Central memory CD8-positive, alpha-beta T cell (primary cell): ENCODE results near the gene DPRX.
"Not testable (repeated sequence)": the region's sequence is repeated elsewhere in the genome, so short reads cannot be mapped to it uniquely, and the experiment has no call there.

Experiments used
- ATAC-seq: fragments of 150-1000 bp; cut with Tn5 transposase; replicated peaks from 2 replicates; pipeline ENCODE4 v1.10.0; 2022; ENCODE audit warnings: mild to moderate bottlenecking, moderate FRiP score, moderate number of reproducible peaks; ENCODE audit not compliant: poor library complexity, severe bottlenecking; ENCODE audit errors: extremely low read depth
- DNase-seq, 2 donors: peaks; one replicate each; pipeline ENCODE4 v3.0.0; 2021; ENCODE audit warnings: low spot score in 2 of 2
- H3K27ac Mint-ChIP-seq: one replicate; pipeline ENCODE4 v1.8.0; 2022; ENCODE audit warnings: low read depth, mild to moderate bottlenecking, moderate library complexity, mixed read lengths
- H3K27me3 Mint-ChIP-seq: one replicate; pipeline ENCODE4 v1.8.0; 2022; ENCODE audit warnings: mixed read lengths
- H3K36me3 Mint-ChIP-seq: one replicate; pipeline ENCODE4 v1.8.0; 2022; ENCODE audit warnings: mild to moderate bottlenecking, moderate library complexity, mixed read lengths; ENCODE audit not compliant: insufficient read depth
- H3K4me1 Mint-ChIP-seq: one replicate; pipeline ENCODE4 v1.8.0; 2022; ENCODE audit warnings: mixed read lengths
- H3K4me3 Mint-ChIP-seq: one replicate; pipeline ENCODE4 v1.8.0; 2022; ENCODE audit warnings: mild to moderate bottlenecking, moderate library complexity, mixed read lengths
- H3K9me3 Mint-ChIP-seq: one replicate; pipeline ENCODE4 v1.8.0; 2022; ENCODE audit warnings: mixed read lengths

DPRX gene

DNA sequence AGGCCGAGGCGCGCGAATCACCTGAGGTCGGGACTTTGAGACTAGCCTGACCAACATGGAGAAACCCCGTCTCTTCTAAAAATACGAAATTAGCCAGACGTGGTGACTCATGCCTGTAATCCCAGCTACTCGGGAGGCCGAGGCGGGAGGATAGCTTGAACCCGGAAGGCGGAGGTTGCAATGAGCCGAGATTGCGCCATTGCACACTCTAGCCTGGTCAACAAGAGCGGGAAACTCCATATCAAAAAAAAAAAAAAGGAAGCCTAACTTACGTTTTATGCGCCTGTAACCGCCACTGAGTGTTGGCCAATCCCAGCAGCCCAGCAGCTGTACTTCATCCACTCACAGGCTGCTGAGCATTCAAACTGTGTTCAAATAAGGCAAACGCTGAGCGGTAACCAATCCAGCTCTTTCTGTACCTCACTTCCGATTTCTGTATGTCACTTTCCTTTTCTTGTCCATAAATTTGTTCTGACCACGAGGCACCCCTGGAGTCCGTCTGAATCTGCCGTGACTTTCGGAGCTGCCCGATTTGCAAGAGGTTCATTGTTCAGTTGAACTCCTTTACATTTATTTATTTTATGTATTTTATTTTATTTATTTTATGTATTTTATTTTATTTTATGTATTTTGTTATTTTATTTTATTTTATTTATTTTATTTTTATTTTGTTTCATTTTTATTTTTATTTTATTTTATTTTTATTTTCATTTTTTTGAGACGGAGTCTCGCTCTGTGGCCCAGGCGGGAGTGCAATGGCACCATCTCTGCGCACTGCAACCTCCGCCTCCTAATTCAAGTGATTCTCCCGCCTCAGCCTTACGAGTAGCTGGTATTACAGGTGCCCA is 18.2 kb downstream of the DPRX start:
- no peak for ATAC-seq
- no peaks in the 10 kb centered on the region for H3K36me3 Mint-ChIP-seq
- peaks cover 2% of the 10 kb centered on the region for H3K9me3 Mint-ChIP-seq

DNA sequence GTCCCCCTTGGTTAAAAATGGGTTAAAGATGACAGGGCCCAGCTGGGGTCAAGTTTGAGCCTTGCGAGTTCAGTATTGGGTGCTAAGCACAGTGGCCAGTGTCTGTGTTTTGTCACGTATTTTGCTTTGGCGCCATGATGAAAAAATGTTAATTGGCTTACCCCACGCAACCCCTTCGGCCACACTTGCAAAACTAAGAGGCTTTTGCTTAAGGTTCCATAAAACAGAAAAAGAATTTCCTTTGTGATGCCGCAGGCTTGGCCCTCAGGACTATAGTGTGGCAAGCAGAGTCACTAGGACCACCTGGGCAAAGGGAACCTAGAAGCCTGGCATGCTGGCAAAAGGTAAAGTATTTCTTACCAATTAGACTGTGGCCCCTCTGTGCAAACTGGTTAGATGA is 20.7 kb downstream of the DPRX start:
- no peak for DNase-seq

More for the DNA sequence above, 18.2 kb downstream of the DPRX start:
- no peak for DNase-seq
- no peaks in the 10 kb centered on the region for H3K4me1 Mint-ChIP-seq
- H3K27me3 Mint-ChIP-seq = no peaks in the 10 kb centered on the region
- no peak overlapping the region for H3K4me3 Mint-ChIP-seq
- H3K27ac Mint-ChIP-seq = no peak overlapping the region

GRCh38 chr19:53655042-53655665 is 23.4 kb downstream of the DPRX start:
- H3K4me3 Mint-ChIP-seq = no peak overlapping the region
- H3K27ac Mint-ChIP-seq = no peak overlapping the region
- no peaks in the 10 kb centered on the region for H3K36me3 Mint-ChIP-seq
- peaks cover 6% of the 10 kb centered on the region for H3K9me3 Mint-ChIP-seq
- DNase-seq = no peak
- no peaks in the 10 kb centered on the region for H3K27me3 Mint-ChIP-seq
- ATAC-seq = no peak
- H3K4me1 Mint-ChIP-seq = peaks cover 4% of the 10 kb centered on the region

More for the DNA sequence above, 20.7 kb downstream of the DPRX start:
- Mint-ChIP-seq H3K4me3 (no peak overlapping the region), H3K36me3 (no peaks in the 10 kb centered on the region), H3K27ac (no peak overlapping the region), H3K4me1 (no peaks in the 10 kb centered on the region), H3K27me3 (no peaks in the 10 kb centered on the region), H3K9me3 (peaks cover 6% of the 10 kb centered on the region)
- ATAC-seq = no peak

GRCh38 chr19:53657330-53657729 is 25.5 kb downstream of the DPRX start:
- ATAC-seq (no peak), DNase-seq (no peak)
- peaks cover 14% of the 10 kb centered on the region for H3K9me3 Mint-ChIP-seq
- H3K27ac Mint-ChIP-seq = no peak overlapping the region
- H3K36me3 Mint-ChIP-seq = no peaks in the 10 kb centered on the region
- no peak overlapping the region for H3K4me3 Mint-ChIP-seq
- H3K27me3 Mint-ChIP-seq = peaks cover 8% of the 10 kb centered on the region
- peaks cover 4% of the 10 kb centered on the region for H3K4me1 Mint-ChIP-seq

DNA sequence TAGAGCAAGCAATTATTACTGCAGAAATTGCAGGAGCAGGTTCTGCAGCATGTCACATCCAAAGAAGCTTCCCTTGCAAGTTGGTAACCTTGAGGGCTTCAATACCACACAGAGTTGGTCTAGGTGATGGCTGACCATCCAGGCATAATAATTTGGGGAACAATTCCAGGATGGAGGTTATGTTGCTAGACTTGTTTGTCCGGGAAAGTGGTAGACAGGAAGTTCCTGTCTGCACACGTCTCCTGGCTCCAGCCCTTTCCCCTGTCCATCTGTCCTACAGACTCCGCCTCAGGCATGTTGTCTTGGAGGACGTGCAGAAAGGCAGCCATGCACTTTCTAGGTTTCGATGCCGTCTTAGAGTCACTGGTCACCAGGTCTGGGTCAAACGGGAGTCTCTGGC is 26.0 kb downstream of the DPRX start:
- Mint-ChIP-seq H3K27ac (no peak overlapping the region), H3K4me3 (no peak overlapping the region), H3K9me3 (peaks cover 16% of the 10 kb centered on the region), H3K4me1 (peaks cover 4% of the 10 kb centered on the region), H3K27me3 (peaks cover 10% of the 10 kb centered on the region), H3K36me3 (no peaks in the 10 kb centered on the region)
- DNase-seq = no peak
- no peak for ATAC-seq

DNA sequence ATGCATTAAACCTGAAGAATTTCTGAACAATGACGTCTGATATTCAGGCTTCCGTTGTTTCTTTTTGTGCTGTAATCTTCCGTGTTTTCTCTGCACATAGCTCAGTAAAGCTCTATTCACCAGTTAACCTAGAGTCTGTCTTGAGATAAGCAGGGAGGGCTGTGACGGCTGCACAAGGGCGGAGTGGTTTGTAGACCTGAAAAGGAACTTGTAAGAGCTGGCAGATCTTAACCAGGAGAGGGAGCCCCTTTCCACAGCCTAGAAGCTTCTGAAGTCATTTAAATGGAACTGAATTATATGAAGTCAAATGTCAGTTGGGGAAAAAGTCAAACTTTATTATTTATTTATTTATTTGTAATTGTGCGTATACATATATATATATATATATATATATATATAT is 27.5 kb downstream of the DPRX start:
- DNase-seq = no peak
- H3K27ac Mint-ChIP-seq = no peak overlapping the region

GRCh38 chr19:53660584-53660983 is 28.8 kb downstream of the DPRX start:
- H3K27ac Mint-ChIP-seq = no peak overlapping the region
- peaks cover 10% of the 10 kb centered on the region for H3K9me3 Mint-ChIP-seq

More for the DNA sequence above, 27.5 kb downstream of the DPRX start:
- H3K4me1 Mint-ChIP-seq = peaks cover 4% of the 10 kb centered on the region
- ATAC-seq = no peak
- no peaks in the 10 kb centered on the region for H3K36me3 Mint-ChIP-seq
- no peak overlapping the region for H3K4me3 Mint-ChIP-seq
- peaks cover 10% of the 10 kb centered on the region for H3K27me3 Mint-ChIP-seq
- H3K9me3 Mint-ChIP-seq = peaks cover 16% of the 10 kb centered on the region

DNA sequence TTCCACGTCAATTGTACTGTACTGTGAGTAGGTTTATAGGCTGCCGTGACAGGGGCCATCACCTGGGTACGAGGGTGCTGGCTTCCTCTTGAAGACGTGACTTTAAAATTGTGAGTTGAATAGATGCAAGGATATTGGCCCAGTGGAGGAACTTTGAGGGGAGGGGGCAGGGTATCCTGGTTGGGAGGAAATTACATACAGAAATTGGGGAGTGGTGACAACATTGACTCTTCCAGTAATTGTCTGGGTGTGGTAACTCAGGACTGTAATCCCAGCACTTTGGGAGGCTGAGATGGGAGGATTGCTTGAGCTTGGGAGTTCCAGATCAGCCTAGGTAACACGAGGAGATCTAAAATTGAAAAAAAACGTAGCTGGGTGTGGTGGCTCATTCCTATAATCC is 30.4 kb downstream of the DPRX start:
- peaks cover 4% of the 10 kb centered on the region for H3K4me1 Mint-ChIP-seq

More at GRCh38 chr19:53660584-53660983, 28.8 kb downstream of the DPRX start:
- ATAC-seq (no peak), DNase-seq (no peak)
- Mint-ChIP-seq H3K27me3 (peaks cover 10% of the 10 kb centered on the region), H3K36me3 (no peaks in the 10 kb centered on the region), H3K4me1 (peaks cover 4% of the 10 kb centered on the region), H3K4me3 (no peak overlapping the region)

GRCh38 chr19:53664152-53664551 is 32.4 kb downstream of the DPRX start:
- no peak for ATAC-seq
- H3K27me3 Mint-ChIP-seq = peaks cover 10% of the 10 kb centered on the region
- no peak for DNase-seq
- H3K4me1 Mint-ChIP-seq = no peaks in the 10 kb centered on the region
- H3K27ac Mint-ChIP-seq = no peak overlapping the region
- no peak overlapping the region for H3K4me3 Mint-ChIP-seq
- no peaks in the 10 kb centered on the region for H3K36me3 Mint-ChIP-seq
- H3K9me3 Mint-ChIP-seq = peaks cover 10% of the 10 kb centered on the region

More for the DNA sequence above, 30.4 kb downstream of the DPRX start:
- H3K9me3 Mint-ChIP-seq = peaks cover 10% of the 10 kb centered on the region
- ATAC-seq (no peak), DNase-seq (no peak)
- no peak overlapping the region for H3K4me3 Mint-ChIP-seq
- H3K27ac Mint-ChIP-seq = no peak overlapping the region
- peaks cover 10% of the 10 kb centered on the region for H3K27me3 Mint-ChIP-seq
- no peaks in the 10 kb centered on the region for H3K36me3 Mint-ChIP-seq

GRCh38 chr19:53664760-53665159 is 33.0 kb downstream of the DPRX start:
- H3K9me3 Mint-ChIP-seq = peaks cover 10% of the 10 kb centered on the region
- H3K27me3 Mint-ChIP-seq = peaks cover 10% of the 10 kb centered on the region
- no peaks in the 10 kb centered on the region for H3K4me1 Mint-ChIP-seq
- no peak overlapping the region for H3K4me3 Mint-ChIP-seq
- ATAC-seq (no peak), DNase-seq (no peak)
- H3K27ac Mint-ChIP-seq = no peak overlapping the region
- no peaks in the 10 kb centered on the region for H3K36me3 Mint-ChIP-seq

DNA sequence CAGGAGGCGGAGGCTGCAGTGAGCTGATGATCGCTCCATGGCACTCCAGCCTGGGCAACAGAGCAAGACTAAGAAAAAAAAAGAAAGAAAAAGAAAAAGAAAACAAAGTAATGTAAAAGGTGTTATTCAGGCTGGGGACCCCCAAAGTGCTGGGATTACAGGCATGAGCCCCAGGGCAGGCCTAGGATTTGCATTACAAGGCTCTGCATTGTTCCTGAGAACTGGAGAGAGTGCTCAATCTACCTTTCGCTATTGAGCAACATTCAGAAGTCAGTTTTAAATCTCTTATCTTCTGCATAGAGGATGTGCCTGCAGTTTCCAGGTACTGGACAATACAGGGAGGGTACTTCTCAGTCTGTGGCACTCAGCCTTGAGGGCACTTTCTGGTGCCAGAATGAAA is 34.5 kb downstream of the DPRX start:
- H3K27ac Mint-ChIP-seq, H3K36me3 Mint-ChIP-seq, H3K4me3 Mint-ChIP-seq, H3K4me1 Mint-ChIP-seq, H3K9me3 Mint-ChIP-seq, DNase-seq, ATAC-seq, H3K27me3 Mint-ChIP-seq: not testable (repeated sequence)

- H3K27ac Mint-ChIP-seq, H3K4me3 Mint-ChIP-seq, ATAC-seq, H3K4me1 Mint-ChIP-seq, H3K27me3 Mint-ChIP-seq, DNase-seq, H3K9me3 Mint-ChIP-seq, H3K36me3 Mint-ChIP-seq: not testable (repeated sequence)
These were observed 37.0 kb downstream of the DPRX start for GRCh38 chr19:53668804-53669203.

- Mint-ChIP-seq H3K27ac (no peak overlapping the region), H3K27me3 (no peaks in the 10 kb centered on the region), H3K9me3 (no peaks in the 10 kb centered on the region), H3K36me3 (peaks cover 4% of the 10 kb centered on the region), H3K4me3 (no peak overlapping the region), H3K4me1 (no peaks in the 10 kb centered on the region)
- ATAC-seq = no peak
- no peak for DNase-seq
These were observed 38.5 kb downstream of the DPRX start for GRCh38 chr19:53670345-53670744.
